LoVo (cell line): ENCODE results near the gene LAMTOR1.

Experiments used
- DNase-seq: peaks from one replicate; pipeline ENCODE4 v3.0.0-alpha.2; 2016; ENCODE audit warnings: low spot score

Gene LAMTOR1

GRCh38 chr11:72119198-72119597 is 16.1 kb upstream of the LAMTOR1 start:
- no peak for DNase-seq

- DNase-seq, result no peak
Measured at GRCh38 chr11:72116019-72116755, 13.1 kb upstream of the LAMTOR1 start.

GRCh38 chr11:72114570-72114969 is 11.5 kb upstream of the LAMTOR1 start:
- DNase-seq, result no peak

GRCh38 chr11:72112978-72113808 is 10.1 kb upstream of the LAMTOR1 start:
- DNase-seq, result no peak

- DNase-seq, result peak; percentile 98
Measured at GRCh38 chr11:72112143-72112977, 9.3 kb upstream of the LAMTOR1 start, which contains the start of gene ANAPC15. TSS of gene ANAPC15 (minus strand) at chr11:72112695. CDS start at chr11:72111276, 1,419 bp downstream.

GRCh38 chr11:72111300-72112142 is 8.4 kb upstream of the LAMTOR1 start:
- DNase-seq, result no peak

- no peak for DNase-seq
Measured at GRCh38 chr11:72105888-72106287, 2.8 kb upstream of the LAMTOR1 start, which contains the start of gene TOMT. TSS of gene TOMT (plus strand) at chr11:72105924. CDS start at chr11:72105952, 28 bp downstream.

- DNase-seq, result no peak
Measured at GRCh38 chr11:72103754-72104167, 664 bp upstream of the LAMTOR1 start.

- DNase-seq, result no peak
Measured at GRCh38 chr11:72102631-72102945, 509 bp downstream of the LAMTOR1 start.

- DNase-seq, result no peak
Measured at GRCh38 chr11:72102162-72102561, 935 bp downstream of the LAMTOR1 start.

GRCh38 chr11:72100462-72100861 is 2.6 kb downstream of the LAMTOR1 start:
- no peak for DNase-seq

GRCh38 chr11:72100009-72100408 is 3.1 kb downstream of the LAMTOR1 start:
- DNase-seq, result no peak

- DNase-seq, result no peak
Measured at GRCh38 chr11:72098741-72099140, 4.4 kb downstream of the LAMTOR1 start.

- DNase-seq, result peak; percentile 33
Measured at GRCh38 chr11:72091292-72091691, 11.8 kb downstream of the LAMTOR1 start.

GRCh38 chr11:72088076-72088808 is 14.9 kb downstream of the LAMTOR1 start:
- no peak for DNase-seq

GRCh38 chr11:72085621-72086351 is 17.3 kb downstream of the LAMTOR1 start:
- no peak for DNase-seq

GRCh38 chr11:72084965-72085364 is 18.1 kb downstream of the LAMTOR1 start:
- no peak for DNase-seq

- DNase-seq, result no peak
Measured at GRCh38 chr11:72084076-72084475, 19.0 kb downstream of the LAMTOR1 start.

- no peak for DNase-seq
Measured at GRCh38 chr11:72083414-72083813, 19.7 kb downstream of the LAMTOR1 start.
